DMS114 treated with DMSO at 0.1 percent for 48 hours (cell line): ENCODE measurements around the gene SLC13A4.
"Not testable (repeated sequence)": the region's sequence is repeated elsewhere in the genome, so short reads cannot be mapped to it uniquely, and the experiment has no call there.

Source experiments
- DNase-seq: peaks from one replicate; lab custom pipeline; 2025; ENCODE audit not compliant: unreplicated experiment; lab: John Stamatoyannopoulos, UW

Gene SLC13A4

GRCh38 chr7:135697276-135698049 is 30.5 kb downstream of the SLC13A4 start:
- DNase-seq: no peak

- no peak for DNase-seq
These were observed 34.4 kb downstream of the SLC13A4 start for GRCh38 chr7:135693558-135693957.

GRCh38 chr7:135692606-135693005 is 35.4 kb downstream of the SLC13A4 start:
- not testable (repeated sequence) for DNase-seq

- no peak for DNase-seq
These were observed 35.9 kb downstream of the SLC13A4 start for GRCh38 chr7:135692055-135692454.

GRCh38 chr7:135690566-135690965 is 37.4 kb downstream of the SLC13A4 start:
- no peak for DNase-seq

- no peak for DNase-seq
These were observed 40.5 kb downstream of the SLC13A4 start for GRCh38 chr7:135687466-135687865.

GRCh38 chr7:135685306-135686084 is 42.5 kb downstream of the SLC13A4 start:
- DNase-seq: no peak

GRCh38 chr7:135684699-135685098 is 43.3 kb downstream of the SLC13A4 start:
- no peak for DNase-seq

GRCh38 chr7:135684136-135684535 is 43.9 kb downstream of the SLC13A4 start:
- no peak for DNase-seq

- no peak for DNase-seq
These were observed 44.4 kb downstream of the SLC13A4 start for GRCh38 chr7:135683609-135684008.

GRCh38 chr7:135682191-135682590 is 45.8 kb downstream of the SLC13A4 start:
- DNase-seq: no peak

GRCh38 chr7:135681762-135682161 is 46.2 kb downstream of the SLC13A4 start:
- no peak for DNase-seq

- no peak for DNase-seq
These were observed 49.1 kb downstream of the SLC13A4 start for GRCh38 chr7:135678612-135679575.

- no peak for DNase-seq
These were observed 54.7 kb downstream of the SLC13A4 start for GRCh38 chr7:135673360-135673706.

GRCh38 chr7:135672560-135673359 is 55.2 kb downstream of the SLC13A4 start:
- DNase-seq: peak; percentile 43

GRCh38 chr7:135670179-135670578 is 57.8 kb downstream of the SLC13A4 start:
- no peak for DNase-seq

GRCh38 chr7:135669774-135670173 is 58.2 kb downstream of the SLC13A4 start:
- no peak for DNase-seq

GRCh38 chr7:135668852-135669395 is 59.1 kb downstream of the SLC13A4 start:
- not testable (repeated sequence) for DNase-seq

- DNase-seq: not testable (repeated sequence)
These were observed 60.4 kb downstream of the SLC13A4 start for GRCh38 chr7:135667626-135668025.

- DNase-seq: no peak
These were observed 61.1 kb downstream of the SLC13A4 start for GRCh38 chr7:135666846-135667245.
